HG03159 (cell line): ENCODE measurements around the gene CAVIN3.

Experiments used
- ATAC-seq: cut with Tn5 transposase; IDR thresholded peaks from one replicate; pipeline ENCODE4 v1.9.1; 2021; ENCODE audit warnings: mild to moderate bottlenecking, moderate library complexity; ENCODE audit not compliant: unreplicated experiment

CAVIN3 gene

DNA sequence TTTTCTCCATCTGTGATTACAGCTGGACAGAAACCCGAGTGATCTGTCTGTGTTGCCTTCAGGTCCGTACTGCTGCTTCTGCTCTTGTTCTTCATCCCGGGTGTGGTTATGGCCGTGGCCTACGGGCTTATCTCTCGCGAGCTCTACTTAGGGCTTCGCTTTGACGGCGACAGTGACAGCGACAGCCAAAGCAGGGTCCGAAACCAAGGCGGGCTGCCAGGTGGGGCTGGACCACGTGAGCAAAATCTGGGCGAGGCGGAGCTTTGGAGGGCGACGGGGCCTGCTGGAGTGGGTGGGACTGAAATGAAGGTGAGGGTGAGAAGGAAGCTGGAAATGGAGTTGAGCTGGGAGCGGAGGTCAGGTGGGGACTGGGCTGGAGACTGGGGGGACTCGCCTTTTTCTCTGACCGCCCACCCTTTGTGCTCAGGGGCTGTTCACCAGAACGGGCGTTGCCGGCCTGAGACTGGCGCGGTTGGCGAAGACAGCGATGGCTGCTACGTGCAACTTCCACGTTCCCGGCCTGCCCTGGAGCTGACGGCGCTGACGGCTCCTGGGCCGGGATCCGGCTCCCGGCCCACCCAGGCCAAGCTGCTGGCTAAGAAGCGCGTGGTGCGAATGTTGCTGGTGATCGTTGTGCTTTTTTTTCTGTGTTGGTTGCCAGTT lies 49.6 kb downstream of the CAVIN3 start:
- no peak for ATAC-seq

DNA sequence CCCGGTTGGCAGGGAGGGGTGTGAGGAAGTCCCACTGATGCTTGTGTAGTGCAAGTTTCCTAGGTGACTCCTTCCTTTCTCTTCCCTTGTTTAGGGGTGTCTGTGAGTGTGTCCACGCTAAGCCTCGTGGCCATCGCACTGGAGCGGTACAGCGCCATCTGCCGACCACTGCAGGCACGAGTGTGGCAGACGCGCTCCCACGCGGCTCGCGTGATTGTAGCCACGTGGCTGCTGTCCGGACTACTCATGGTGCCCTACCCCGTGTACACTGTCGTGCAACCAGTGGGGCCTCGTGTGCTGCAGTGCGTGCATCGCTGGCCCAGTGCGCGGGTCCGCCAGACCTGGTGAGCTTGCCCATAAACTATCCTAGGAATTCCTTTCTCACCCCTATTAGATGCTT lies 50.3 kb downstream of the CAVIN3 start:
- ATAC-seq: no peak
